HL-60 (cell line): ENCODE data around the gene RIOK3.

Source experiments
- CTCF ChIP-seq: IDR thresholded peaks from one replicate; pipeline ENCODE4 v1.5.1; 2011; ENCODE audit warnings: low read length, control low read depth, inconsistent platforms; ENCODE audit not compliant: insufficient read depth
- POLR2AphosphoS5 ChIP-seq: IDR thresholded peaks from 2 replicates; pipeline ENCODE4 v1.6.1; 2012; ENCODE audit warnings: low read depth

GRCh38 chr18:23452347-23452727 is 750 bp upstream of the RIOK3 start:
- TF ChIP-seq CTCF (no peak), POLR2AphosphoS5 (no peak)
